Middle frontal gyrus (tissue), 1 donor: ENCODE data around the gene U2AF1.
"Not testable (repeated sequence)": the region's sequence is repeated elsewhere in the genome, so short reads cannot be mapped to it uniquely, and the experiment has no call there.

Source experiments
- DNase-seq: peaks from one replicate; pipeline ENCODE4 v3.0.0-alpha.2; 2015; ENCODE audit warnings: low spot score; ENCODE audit errors: extremely low spot score

The U2AF1 gene

GRCh38 chr21:43076643-43077042 lies 30.7 kb downstream of the U2AF1 start:
- not testable (repeated sequence) for DNase-seq

- DNase-seq, result not testable (repeated sequence)
Observed at GRCh38 chr21:43076023-43076637, 31.2 kb downstream of the U2AF1 start.

DNA sequence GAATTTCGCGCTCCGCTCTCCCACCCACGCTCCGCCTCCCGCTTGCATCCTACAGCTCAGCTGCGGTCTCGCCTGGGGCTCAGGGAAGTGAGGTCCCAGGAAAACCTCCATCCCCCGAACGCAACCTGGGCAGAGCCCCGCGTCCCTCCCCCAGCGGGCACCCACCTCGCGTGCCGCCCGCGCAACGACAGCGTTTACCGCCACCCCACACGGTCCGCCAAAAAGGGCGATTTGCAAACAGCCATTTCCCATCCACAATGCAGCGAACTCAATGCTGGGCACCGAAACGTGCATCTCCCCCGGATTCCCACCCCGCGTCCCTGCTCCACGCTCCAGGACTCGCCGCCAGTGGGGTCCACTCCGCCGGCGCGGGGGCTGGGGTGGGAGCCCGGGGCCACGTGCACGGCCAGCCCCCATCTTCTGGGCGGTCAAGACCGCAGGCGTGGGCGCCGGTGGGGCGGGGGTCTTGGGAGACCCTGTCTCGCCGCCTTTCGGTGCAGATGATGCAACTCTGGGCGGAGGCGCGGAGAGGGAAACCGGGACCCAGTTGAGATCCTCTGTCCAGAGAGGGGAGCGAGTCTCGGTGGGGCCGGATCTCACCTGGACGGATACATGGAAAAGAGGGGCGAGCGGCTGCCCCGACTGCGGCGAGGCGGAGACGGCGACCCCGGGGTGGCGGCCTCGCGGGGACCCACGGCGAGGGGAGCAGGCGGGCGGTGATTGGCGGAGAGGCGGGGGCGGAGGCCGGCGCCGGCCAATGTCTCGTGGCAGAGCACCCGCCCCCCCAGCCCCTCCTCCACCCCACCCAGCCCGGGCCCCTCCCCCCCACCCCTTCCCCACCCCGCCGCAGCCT lies 32.0 kb downstream of the U2AF1 start, which contains the start of gene CBS:
TSS of gene CBS (minus strand) at position 666 of the 853 bp plus-strand sequence. CDS start 3,642 bp downstream, outside the sequence.
- DNase-seq, result not testable (repeated sequence)

DNA sequence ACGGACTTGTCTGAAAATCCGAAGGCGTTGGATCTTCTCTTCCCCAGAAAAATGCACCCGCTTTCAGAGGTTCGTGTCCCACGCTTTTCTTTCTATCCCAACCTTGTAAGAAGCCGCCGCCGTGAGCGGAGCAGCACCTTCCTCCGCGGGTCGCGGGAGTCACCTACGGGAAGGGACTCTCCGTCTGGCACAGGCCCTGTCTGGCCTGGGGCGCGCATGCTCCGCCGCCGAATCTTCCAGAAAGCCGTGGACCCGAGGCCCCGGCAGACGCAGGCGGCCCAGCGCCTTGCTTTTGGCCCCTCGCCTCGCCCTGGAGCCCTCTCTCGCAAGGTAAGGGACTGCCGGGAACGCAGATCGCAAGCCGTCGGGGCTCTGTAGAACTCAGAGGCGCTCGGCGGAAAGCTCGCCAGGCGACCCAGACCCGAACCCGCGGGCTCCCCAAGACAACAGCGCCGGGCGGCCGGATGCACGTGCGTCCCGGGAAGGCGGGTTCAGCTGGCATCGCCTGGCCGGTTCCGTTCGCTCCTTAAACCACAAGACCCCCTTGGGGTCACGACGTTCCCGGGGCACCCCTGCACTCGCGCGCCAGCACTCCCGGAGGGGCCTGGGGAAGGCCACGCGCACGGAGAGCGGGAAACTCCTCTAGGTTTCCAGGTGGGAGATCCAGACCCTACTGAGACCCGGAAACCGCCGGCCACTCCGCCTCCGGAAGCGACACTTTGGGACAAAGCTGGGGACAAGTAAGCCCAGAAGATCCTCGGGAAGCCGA lies 32.8 kb downstream of the U2AF1 start:
- not testable (repeated sequence) for DNase-seq

- not testable (repeated sequence) for DNase-seq
Observed at GRCh38 chr21:43072742-43073141, 34.6 kb downstream of the U2AF1 start.

- not testable (repeated sequence) for DNase-seq
Observed at GRCh38 chr21:43069682-43070081, 37.7 kb downstream of the U2AF1 start.

- not testable (repeated sequence) for DNase-seq
Observed at GRCh38 chr21:43068065-43068464, 39.3 kb downstream of the U2AF1 start.

- not testable (repeated sequence) for DNase-seq
Observed at GRCh38 chr21:43066690-43067089, 40.7 kb downstream of the U2AF1 start.

- DNase-seq, result not testable (repeated sequence)
Observed at GRCh38 chr21:43065991-43066390, 41.4 kb downstream of the U2AF1 start.

DNA sequence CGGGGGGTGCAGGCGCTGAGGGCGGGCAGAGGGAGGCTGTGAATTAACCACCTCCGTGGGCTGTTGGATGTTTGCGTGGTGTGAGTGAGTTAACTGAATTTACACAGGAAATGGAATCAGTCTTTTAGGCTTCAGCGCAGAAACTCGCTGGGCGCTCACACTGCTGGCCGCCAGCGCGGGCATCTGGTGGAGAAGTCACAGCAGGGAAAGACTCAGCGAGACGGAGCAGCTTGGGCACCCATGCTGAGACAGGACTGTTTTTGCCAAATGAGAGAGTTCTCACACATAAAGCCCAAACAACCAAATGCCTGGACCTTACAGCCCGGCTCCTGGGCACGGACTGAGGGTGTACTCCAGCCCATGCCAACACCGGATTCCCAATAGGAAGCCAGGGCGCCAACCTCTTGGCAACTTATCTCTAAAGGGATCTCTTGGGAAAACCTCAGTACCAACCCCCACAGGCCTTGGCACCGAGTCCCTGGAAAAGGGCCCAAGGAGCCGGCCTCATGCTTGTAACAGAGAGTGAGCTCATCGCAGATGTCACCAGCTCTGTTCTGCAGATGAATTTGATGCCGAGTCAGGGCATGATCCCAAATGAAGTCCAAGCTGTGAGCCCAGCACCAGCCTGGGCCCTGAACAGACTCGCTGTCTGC lies 43.0 kb downstream of the U2AF1 start:
- not testable (repeated sequence) for DNase-seq

GRCh38 chr21:43062955-43063664 lies 44.3 kb downstream of the U2AF1 start:
- not testable (repeated sequence) for DNase-seq

GRCh38 chr21:43053112-43053511 lies 54.3 kb downstream of the U2AF1 start:
- DNase-seq, result not testable (repeated sequence)

DNA sequence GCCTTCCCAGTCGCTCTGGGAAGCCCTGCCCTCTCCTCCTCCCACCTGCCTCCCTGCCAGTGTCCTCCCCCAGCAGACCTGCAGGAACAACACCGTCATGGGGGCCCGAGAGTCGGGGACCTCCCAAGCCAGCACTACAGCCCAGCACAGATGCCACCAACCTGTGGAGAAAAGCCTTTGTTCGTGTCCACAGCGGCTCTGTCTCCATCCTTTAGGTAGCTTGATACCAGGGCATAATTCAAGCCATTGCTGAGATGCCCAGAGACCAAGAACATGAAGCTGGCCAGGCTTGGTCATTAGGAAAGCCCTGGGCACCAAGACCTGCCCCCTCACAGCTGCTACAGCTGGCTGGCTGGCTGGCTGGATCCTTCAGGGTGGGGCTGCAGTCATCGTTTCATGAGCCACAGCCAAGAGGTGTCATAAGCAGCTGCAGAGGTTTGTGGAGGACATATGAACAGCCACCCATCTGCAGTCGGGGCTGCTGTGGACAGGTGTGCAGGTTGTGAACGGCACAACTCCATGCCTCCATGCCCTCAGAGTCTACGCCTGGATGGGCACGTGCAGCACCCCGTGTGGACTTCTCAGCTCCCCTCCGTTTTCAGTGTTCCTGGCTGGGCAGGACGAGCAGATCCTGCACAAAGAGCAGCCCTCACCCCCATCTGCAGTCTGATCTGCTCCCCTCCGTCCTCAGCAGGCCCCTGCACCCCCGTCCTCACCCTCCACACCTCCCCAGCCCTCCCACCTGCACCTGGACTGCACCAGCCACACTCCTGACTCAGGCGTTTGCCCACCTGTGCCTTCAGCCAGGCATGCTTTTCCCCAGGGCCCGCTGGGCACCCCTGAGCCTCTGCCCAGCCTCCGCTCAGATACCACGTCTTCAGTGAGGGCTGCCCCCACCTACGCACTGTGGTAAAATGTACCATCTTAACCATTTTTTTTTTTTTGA lies 61.2 kb downstream of the U2AF1 start:
- not testable (repeated sequence) for DNase-seq

- not testable (repeated sequence) for DNase-seq
Observed at GRCh38 chr21:43045165-43045875, 62.0 kb downstream of the U2AF1 start.

DNA sequence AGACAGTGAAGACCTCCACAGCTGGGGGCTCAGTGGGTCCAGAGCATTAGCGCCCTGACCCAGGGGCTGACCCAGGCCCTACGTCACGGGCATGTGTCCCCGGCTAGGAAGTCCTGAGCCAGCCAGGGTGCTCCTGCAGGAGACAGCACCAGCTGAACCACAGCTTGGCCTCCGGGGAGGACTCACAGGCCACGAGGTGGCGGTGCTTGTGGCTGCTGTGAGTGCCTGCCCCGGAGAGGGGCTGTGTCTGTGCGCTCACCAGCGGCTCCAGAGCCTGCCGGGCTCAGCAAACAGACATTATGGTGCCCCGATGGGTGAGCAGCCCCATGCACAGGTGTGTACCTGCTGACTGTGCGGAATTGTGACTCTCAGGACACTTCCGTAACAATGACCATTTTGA lies 62.8 kb downstream of the U2AF1 start:
- not testable (repeated sequence) for DNase-seq

GRCh38 chr21:43043291-43043690 lies 64.1 kb downstream of the U2AF1 start:
- not testable (repeated sequence) for DNase-seq
